GM13977 (cell line): ENCODE data around the gene SLC38A2.

Source experiments
- DNase-seq: peaks from one replicate; pipeline ENCODE4 v3.0.0; 2012; ENCODE audit warnings: low spot score
- CTCF ChIP-seq: IDR thresholded peaks from 2 replicates; pipeline ENCODE4 v1.5.1; 2012; ENCODE audit warnings: mild to moderate bottlenecking, control low read depth; ENCODE audit not compliant: insufficient read depth; ENCODE audit errors: extremely low read depth, missing control alignments
- in situ Hi-C: fragments of 300-500 bp; cut with MboI; formaldehyde crosslinking; loops from one replicate; pipeline ENCODE4 v1.12.0; 2022; ENCODE audit warnings: low sequenced_read_pairs, low pct_unique_long_range_greater_than_20kb, mixed read lengths, inconsistent platforms; ENCODE audit not compliant: unreplicated experiment

SLC38A2 gene

GRCh38 chr12:46368684-46369083 lies 3.9 kb downstream of the SLC38A2 start:
- no peak for TF ChIP-seq CTCF
- DNase-seq, result no peak
- in situ Hi-C loops, result loop anchor here (25.0 kb wide), 1 partner anchor 294 kb away; no protein-coding TSS in a partner anchor

GRCh38 chr12:46368138-46368537 lies 4.4 kb downstream of the SLC38A2 start:
- no peak for TF ChIP-seq CTCF
- no peak for DNase-seq
- in situ Hi-C loops, result loop anchor here (25.0 kb wide), 1 partner anchor 294 kb away; no protein-coding TSS in a partner anchor

- in situ Hi-C loops, result loop anchor here (25.0 kb wide), 1 partner anchor 295 kb away; no protein-coding TSS in a partner anchor
- no peak for TF ChIP-seq CTCF
- no peak for DNase-seq
Observed at GRCh38 chr12:46367351-46368029, 5.1 kb downstream of the SLC38A2 start.

GRCh38 chr12:46366771-46367170 lies 5.8 kb downstream of the SLC38A2 start:
- TF ChIP-seq CTCF, result no peak
- no peak for DNase-seq
- in situ Hi-C loops, result loop anchor here (25.0 kb wide), 1 partner anchor 296 kb away; no protein-coding TSS in a partner anchor

GRCh38 chr12:46365951-46366379 lies 6.6 kb downstream of the SLC38A2 start:
- no peak for TF ChIP-seq CTCF
- DNase-seq, result no peak
- in situ Hi-C loops, result loop anchor here (25.0 kb wide), 1 partner anchor 296 kb away; no protein-coding TSS in a partner anchor

GRCh38 chr12:46364777-46365580 lies 7.6 kb downstream of the SLC38A2 start:
- TF ChIP-seq CTCF, result no peak
- DNase-seq, result no peak
- in situ Hi-C loops, result loop anchor here (25.0 kb wide), 1 partner anchor 297 kb away; no protein-coding TSS in a partner anchor
